SU-DHL-6 (cell line): ENCODE data around the gene CTDP1.

Source experiments
- H2AFZ ChIP-seq: fragments of 200-600 bp; sonication (generic); 2 replicates; pipeline ENCODE4 v1.6.1; 2014; ENCODE audit warnings: low read depth, mild to moderate bottlenecking, moderate library complexity, mixed read lengths, antibody characterized with exemption, low read length; ENCODE audit not compliant: severe bottlenecking
- H3F3A ChIP-seq: fragments of 200-600 bp; shearing (Covaris generic); 2 replicates; pipeline ENCODE4 v1.6.0; 2016; ENCODE audit warnings: antibody characterized with exemption, mild to moderate bottlenecking; ENCODE audit not compliant: insufficient read depth
- H3K27ac ChIP-seq: fragments of 200-600 bp; sonication (generic); 2 replicates; pipeline ENCODE4 v1.5.1; 2016; ENCODE audit warnings: low read depth, mild to moderate bottlenecking, low read length, moderate library complexity, mixed read lengths
- H3K27me3 ChIP-seq: fragments of 200-600 bp; sonication (generic), shearing (Covaris generic); 2 replicates; pipeline ENCODE4 v1.6.0; 2014; ENCODE audit warnings: mild to moderate bottlenecking, low read length
- H3K36me3 ChIP-seq: fragments of 200-600 bp; sonication (generic); 2 replicates; pipeline ENCODE4 v1.6.1; 2014; ENCODE audit warnings: mild to moderate bottlenecking, low read length, mixed read lengths
- H3K4me2 ChIP-seq: fragments of 300-600, 200-600 bp; shearing (Covaris generic), sonication (generic); 2 replicates; pipeline ENCODE4 v1.6.0; 2014; ENCODE audit warnings: low read length, low read depth, mild to moderate bottlenecking; ENCODE audit not compliant: poor library complexity, severe bottlenecking
- H3K4me3 ChIP-seq: fragments of 200-600 bp; sonication (generic); 2 replicates; pipeline ENCODE4 v1.5.1; 2014; ENCODE audit warnings: antibody characterized with exemption, low read length, mild to moderate bottlenecking, mixed read lengths; ENCODE audit not compliant: insufficient read depth, poor library complexity, severe bottlenecking
- H3K79me2 ChIP-seq: fragments of 200-600 bp; sonication (generic); 2 replicates; pipeline ENCODE4 v1.6.1; 2014; ENCODE audit warnings: mild to moderate bottlenecking, low read length, moderate library complexity; ENCODE audit not compliant: insufficient read depth
- H3K9ac ChIP-seq: fragments of 200-600 bp; sonication (generic); 2 replicates; pipeline ENCODE4 v1.7.0; 2014; ENCODE audit warnings: mild to moderate bottlenecking, low read length
- H3K9me2 ChIP-seq: fragments of 200-600 bp; sonication (generic); replicated peaks from 2 replicates; pipeline ENCODE4 v1.6.1; 2014; ENCODE audit warnings: low read length; ENCODE audit not compliant: insufficient read depth
- H3K9me3 ChIP-seq: fragments of 200-600 bp; sonication (generic); 2 replicates; pipeline ENCODE4 v1.6.1; 2014; ENCODE audit warnings: low read length, mixed read lengths; ENCODE audit not compliant: insufficient read depth
- H4K20me1 ChIP-seq: fragments of 200-600 bp; sonication (generic); 2 replicates; pipeline ENCODE4 v1.6.1; 2014; ENCODE audit warnings: low read depth, mild to moderate bottlenecking, antibody characterized with exemption, low read length, moderate library complexity, mixed read lengths
- CTCF ChIP-seq: fragments of 200-600 bp; sonication (generic); IDR thresholded peaks from one replicate; pipeline ENCODE4 v1.5.1; 2017; ENCODE audit warnings: antibody characterized with exemption, mild to moderate bottlenecking, low read length, moderate library complexity; ENCODE audit not compliant: insufficient read depth, poor library complexity, severe bottlenecking
- EZH2phosphoT487 ChIP-seq: fragments of 200-600 bp; sonication (generic), shearing (Covaris generic); conservative IDR thresholded peaks from 2 replicates; pipeline ENCODE4 v1.6.1; 2018; ENCODE audit warnings: mild to moderate bottlenecking, antibody characterized with exemption, low read length, moderate library complexity, mixed read lengths

CTDP1 gene

DNA sequence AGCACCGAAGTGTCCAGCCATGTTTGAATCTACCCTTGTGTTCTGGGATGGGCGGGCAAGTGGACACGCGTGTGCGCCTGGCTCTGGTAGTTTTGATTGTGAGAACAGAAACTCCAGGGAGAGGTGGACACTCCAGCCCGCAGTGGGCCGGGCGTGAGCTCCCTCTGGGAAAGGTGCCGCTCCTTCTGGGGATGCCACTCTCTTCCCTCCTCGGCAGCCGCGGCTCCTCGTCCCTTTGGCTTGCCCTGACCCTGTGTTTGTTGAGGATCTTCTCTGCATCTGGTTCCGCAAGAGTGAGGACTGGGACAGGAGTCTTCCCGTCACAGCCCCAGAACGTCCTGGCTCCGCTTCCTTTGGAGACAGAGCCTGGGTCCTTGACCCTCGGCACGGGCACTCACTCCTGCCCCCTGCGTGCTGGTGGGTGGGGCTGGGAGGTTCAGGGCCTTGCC is 1.3 kb downstream of the CTDP1 start:
- H2AFZ ChIP-seq, result no peak overlapping the region
- no peaks in the 10 kb centered on the region for H3K9me2 ChIP-seq
- H4K20me1 ChIP-seq, result peaks cover 23% of the 10 kb centered on the region; the same call in 1 of the 2 replicates
- TF ChIP-seq CTCF (no peak), EZH2phosphoT487 (no peak)
- H3K79me2 ChIP-seq, result peaks cover 65% of the 10 kb centered on the region
- H3F3A ChIP-seq, result no peaks in the 10 kb centered on the region
- H3K4me2 ChIP-seq, result peak overlapping the region; percentile 75
- no peaks in the 10 kb centered on the region for H3K9me3 ChIP-seq
- no peak overlapping the region for H3K27ac ChIP-seq
- no peaks in the 10 kb centered on the region for H3K27me3 ChIP-seq
- peak overlapping the region; percentile 65 for H3K4me3 ChIP-seq
- H3K9ac ChIP-seq, result peak overlapping the region; percentile 83
- peaks cover 3% of the 10 kb centered on the region; the same call in 1 of the 2 replicates for H3K36me3 ChIP-seq

DNA sequence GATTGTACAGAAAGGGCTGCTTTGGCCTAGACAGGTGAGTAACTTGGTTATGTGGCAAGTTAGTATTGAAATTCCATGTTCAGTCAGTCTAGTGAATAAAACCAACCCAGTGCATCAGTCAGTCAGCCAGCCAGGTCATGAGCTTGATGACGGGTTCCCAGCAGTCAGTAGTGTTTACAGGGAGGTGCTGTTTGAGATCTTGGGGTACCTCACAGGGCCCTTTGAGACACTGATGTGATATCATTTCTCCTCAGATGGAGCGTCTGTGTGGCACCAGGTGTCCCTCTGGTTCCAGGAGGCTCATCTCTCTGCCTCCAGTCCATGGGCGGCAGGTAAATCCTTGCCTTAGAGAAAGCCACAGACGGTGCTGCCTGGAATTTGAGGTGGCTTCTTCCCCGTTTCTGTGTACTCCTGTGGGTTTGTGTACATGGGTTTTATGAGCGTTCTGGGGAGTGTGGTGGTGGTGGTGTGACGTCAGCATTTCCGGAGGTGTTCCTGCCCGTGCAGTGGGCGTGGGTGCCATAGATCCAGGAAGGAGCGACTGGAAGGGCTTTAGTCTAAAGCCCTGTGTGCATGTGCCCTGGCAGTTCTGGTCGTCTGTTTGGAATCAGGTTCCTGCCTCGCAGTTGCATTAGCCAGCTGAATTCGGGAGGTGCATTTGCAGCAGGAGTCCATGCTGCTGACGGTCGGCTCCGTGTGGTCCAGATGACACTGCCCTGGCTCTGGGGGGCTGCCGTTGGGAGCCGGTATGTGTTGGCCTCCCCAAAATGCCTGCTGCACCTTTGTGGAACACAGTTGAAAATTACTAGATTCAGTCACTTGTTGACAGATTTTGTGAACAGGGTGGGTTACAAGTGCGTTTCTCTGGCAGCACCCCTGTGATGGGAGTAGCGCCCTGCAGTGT is 2.1 kb downstream of the CTDP1 start:
- Histone ChIP-seq H3K9me3 (no peaks in the 10 kb centered on the region), H3K4me2 (peak overlapping the region; percentile 75), H3K4me3 (no peak overlapping the region), H3K79me2 (peaks cover 73% of the 10 kb centered on the region), H2AFZ (no peak overlapping the region), H3F3A (no peaks in the 10 kb centered on the region), H3K27ac (no peak overlapping the region), H3K27me3 (no peaks in the 10 kb centered on the region), H4K20me1 (peaks cover 26% of the 10 kb centered on the region; the same call in 1 of the 2 replicates), H3K9me2 (no peaks in the 10 kb centered on the region), H3K36me3 (0 out of 2 replicates have a peak, but pooled peaks cover under 1% of the 10 kb centered on the region), H3K9ac (peak overlapping the region; percentile 83; the same call in 1 of the 2 replicates)
- TF ChIP-seq CTCF (no peak), EZH2phosphoT487 (no peak)

GRCh38 chr18:79682481-79682880 is 2.9 kb downstream of the CTDP1 start:
- H3K9me2 ChIP-seq, result no peaks in the 10 kb centered on the region
- H3K4me3 ChIP-seq, result no peak overlapping the region
- no peak overlapping the region for H2AFZ ChIP-seq
- no peak for TF ChIP-seq CTCF
- TF ChIP-seq EZH2phosphoT487, result no peak
- H3K4me2 ChIP-seq, result no peak overlapping the region
- H3K79me2 ChIP-seq, result peaks cover 73% of the 10 kb centered on the region
- no peaks in the 10 kb centered on the region for H3K27me3 ChIP-seq
- no peaks in the 10 kb centered on the region for H3K9me3 ChIP-seq
- no peaks in the 10 kb centered on the region for H3F3A ChIP-seq
- H3K27ac ChIP-seq, result no peak overlapping the region
- H4K20me1 ChIP-seq, result peaks cover 26% of the 10 kb centered on the region; the same call in 1 of the 2 replicates
- H3K9ac ChIP-seq, result no peak overlapping the region
- H3K36me3 ChIP-seq, result no peaks in the 10 kb centered on the region
